Activated T-cell treated with anti-CD3 and anti-CD28 coated beads, Interleukin-2, amount 50 U/mL, for 4 hours (primary cell): ENCODE measurements around the gene PRDM1. TPM values are rescaled to one million over a fixed set of nuclear protein-coding genes. Genes with fewer than 3 reads are reported as not detected.

Experiments
- ATAC-seq, 2 donors: fragments of 200-7000 bp; cut with Tn5 transposase; one replicate each; pipeline ENCODE4 v1.10.0; 2021
- DNase-seq: peaks from one replicate; pipeline ENCODE4 v3.0.0-alpha.2; 2020
- H3K27me3 Mint-ChIP-seq: one replicate; pipeline ENCODE4 v1.8.0; 2021; ENCODE audit warnings: low read depth, mixed read lengths
- H3K36me3 Mint-ChIP-seq: one replicate; pipeline ENCODE4 v1.8.0; 2022; ENCODE audit warnings: mixed read lengths; ENCODE audit not compliant: insufficient read depth
- H3K4me1 Mint-ChIP-seq: one replicate; pipeline ENCODE4 v1.8.0; 2021; ENCODE audit warnings: low read depth, mixed read lengths
- H3K4me3 Mint-ChIP-seq: one replicate; pipeline ENCODE4 v1.8.0; 2021; ENCODE audit warnings: mild to moderate bottlenecking, moderate library complexity, mixed read lengths
- H3K9me3 Mint-ChIP-seq: one replicate; pipeline ENCODE4 v1.8.0; 2021; ENCODE audit warnings: mixed read lengths
- total RNA-seq, 3 donors: library from RNA; stranded (reverse); gene quantifications; one replicate each; pipeline ENCODE4 v1.2.1, GENCODE V29; 2021

Gene PRDM1
- total RNA-seq, 3 donors from 2014 or later, result 43.7 to 96.9 (median 86.0) TPM

DNA sequence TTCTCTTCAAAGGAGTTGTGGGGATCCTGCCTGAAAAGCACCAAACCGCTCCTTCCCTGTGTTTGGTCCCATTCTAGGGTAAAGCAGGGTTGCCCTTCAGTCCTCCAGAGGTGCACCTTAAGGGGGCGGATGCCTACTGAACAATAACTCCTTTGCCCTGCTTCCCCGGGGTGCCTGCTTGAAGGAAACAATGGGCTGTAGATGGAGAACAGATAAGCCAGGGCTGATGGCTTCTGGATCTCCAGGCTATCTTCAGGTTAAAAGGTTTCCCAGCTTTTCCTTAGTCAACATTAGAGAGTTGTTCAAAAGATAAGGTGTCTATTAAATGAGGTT is 5.4 kb upstream of the PRDM1 start:
- Mint-ChIP-seq H3K27me3 (no peaks in the 10 kb centered on the region), H3K4me3 (no peak overlapping the region), H3K9me3 (no peaks in the 10 kb centered on the region), H3K36me3 (no peaks in the 10 kb centered on the region), H3K4me1 (peaks cover 39% of the 10 kb centered on the region)
- no peak for DNase-seq
- no peak for ATAC-seq

DNA sequence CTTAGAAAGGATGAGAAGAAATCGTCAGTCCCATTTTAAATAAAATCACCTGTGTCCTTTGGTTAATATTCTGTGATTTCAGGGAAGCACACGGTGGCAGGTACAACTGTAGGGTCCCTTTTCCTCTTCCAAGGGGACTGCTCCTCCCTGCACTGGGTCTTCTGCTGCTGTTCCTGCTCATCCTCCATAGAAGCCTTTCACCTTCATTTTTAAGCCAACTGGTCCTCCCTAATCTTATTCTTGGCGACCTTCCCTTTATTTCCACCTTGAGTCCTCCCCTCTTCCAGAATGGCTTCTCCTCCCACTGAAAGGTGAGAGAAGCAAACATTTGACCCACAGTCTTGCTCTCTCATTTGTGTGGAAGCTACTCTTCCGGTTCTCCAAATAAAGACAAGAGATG is 4.4 kb upstream of the PRDM1 start:
- Mint-ChIP-seq H3K9me3 (no peaks in the 10 kb centered on the region), H3K4me3 (no peak overlapping the region), H3K27me3 (no peaks in the 10 kb centered on the region), H3K36me3 (no peaks in the 10 kb centered on the region), H3K4me1 (peaks cover 46% of the 10 kb centered on the region)
- DNase-seq (no peak), ATAC-seq (no peak)

DNA sequence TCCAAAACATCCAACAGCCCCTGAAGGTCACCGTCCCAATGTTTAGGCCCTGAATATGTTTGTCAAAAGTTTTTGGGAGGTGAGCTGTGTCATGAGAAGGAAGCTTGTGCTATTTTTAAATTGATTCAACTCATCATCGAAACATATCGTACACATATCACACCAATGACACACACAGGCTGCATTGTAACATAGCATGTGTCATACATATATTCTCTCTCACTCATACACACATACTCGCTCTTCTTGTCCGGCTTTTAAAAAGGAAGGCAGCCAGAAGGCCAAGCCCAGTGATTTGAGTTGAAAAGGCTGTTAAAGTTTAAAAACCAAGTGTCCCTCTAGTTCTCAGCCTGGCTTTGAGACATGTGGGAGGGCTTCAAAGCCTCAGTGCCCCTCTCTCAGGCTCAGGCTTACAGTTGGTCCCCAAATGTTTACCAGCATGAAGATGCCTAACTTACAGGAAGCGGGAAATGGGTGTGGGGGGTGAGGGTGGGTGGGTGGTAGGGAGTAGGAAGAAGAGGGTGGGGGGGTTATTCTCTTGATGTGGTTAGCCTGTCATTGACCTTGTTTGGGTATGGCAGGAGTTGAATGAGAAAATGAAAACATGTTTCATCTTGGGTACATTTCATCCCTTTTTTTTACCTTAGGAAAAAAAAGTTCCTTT is 3.3 kb upstream of the PRDM1 start:
- peaks cover 56% of the 10 kb centered on the region for H3K4me1 Mint-ChIP-seq
- peaks cover 2% of the 10 kb centered on the region for H3K27me3 Mint-ChIP-seq
- DNase-seq (no peak), ATAC-seq (peak; percentile 64 to 65)
- H3K36me3 Mint-ChIP-seq, result peaks cover 2% of the 10 kb centered on the region
- H3K4me3 Mint-ChIP-seq, result no peak overlapping the region
- no peaks in the 10 kb centered on the region for H3K9me3 Mint-ChIP-seq

DNA sequence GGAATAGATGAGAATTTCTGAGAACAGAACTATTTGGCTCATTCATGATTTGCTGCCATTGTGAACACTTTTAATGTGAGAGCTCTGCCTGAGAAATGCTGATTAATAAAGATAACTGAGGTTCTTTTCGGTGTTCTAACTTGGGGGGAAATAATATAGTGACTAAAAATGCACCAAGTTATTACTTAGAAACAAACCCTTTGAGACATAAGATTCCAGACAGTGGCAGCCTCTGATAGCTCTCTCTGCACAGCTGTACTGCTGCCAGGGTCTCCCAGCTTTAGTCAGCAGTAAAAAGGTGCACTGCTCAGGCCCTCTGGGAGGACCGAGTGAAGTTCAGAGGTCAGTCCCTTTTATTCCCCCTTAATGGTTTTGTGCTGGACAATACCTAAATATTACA is 2.5 kb upstream of the PRDM1 start:
- peaks cover 2% of the 10 kb centered on the region for H3K27me3 Mint-ChIP-seq
- peaks cover 63% of the 10 kb centered on the region for H3K4me1 Mint-ChIP-seq
- ATAC-seq (peak; percentile 31 to 36), DNase-seq (no peak)
- H3K4me3 Mint-ChIP-seq, result peak overlapping the region; percentile 13
- H3K9me3 Mint-ChIP-seq, result no peaks in the 10 kb centered on the region
- H3K36me3 Mint-ChIP-seq, result peaks cover 8% of the 10 kb centered on the region

- peak; percentile 41 to 43 for ATAC-seq
- Mint-ChIP-seq H3K36me3 (peaks cover 11% of the 10 kb centered on the region), H3K4me3 (peak overlapping the region; percentile 13), H3K4me1 (peaks cover 66% of the 10 kb centered on the region), H3K9me3 (no peaks in the 10 kb centered on the region), H3K27me3 (peaks cover 2% of the 10 kb centered on the region)
- DNase-seq, result no peak
Measured at GRCh38 chr6:106084106-106084988, 1.8 kb upstream of the PRDM1 start.

GRCh38 chr6:106084989-106085691 is 996 bp upstream of the PRDM1 start:
- no peak for DNase-seq
- H3K9me3 Mint-ChIP-seq, result no peaks in the 10 kb centered on the region
- peaks cover 73% of the 10 kb centered on the region for H3K4me1 Mint-ChIP-seq
- peaks cover 5% of the 10 kb centered on the region for H3K27me3 Mint-ChIP-seq
- no peak for ATAC-seq
- peak overlapping the region; percentile 91 for H3K4me3 Mint-ChIP-seq
- peaks cover 17% of the 10 kb centered on the region for H3K36me3 Mint-ChIP-seq

GRCh38 chr6:106085692-106085983 is 498 bp upstream of the PRDM1 start:
- DNase-seq (no peak), ATAC-seq (no peak)
- peaks cover 78% of the 10 kb centered on the region for H3K4me1 Mint-ChIP-seq
- H3K27me3 Mint-ChIP-seq, result peaks cover 5% of the 10 kb centered on the region
- peak overlapping the region; percentile 91 for H3K4me3 Mint-ChIP-seq
- H3K9me3 Mint-ChIP-seq, result no peaks in the 10 kb centered on the region
- H3K36me3 Mint-ChIP-seq, result peaks cover 21% of the 10 kb centered on the region

- ATAC-seq, result no peak
- H3K27me3 Mint-ChIP-seq, result peaks cover 5% of the 10 kb centered on the region
- peaks cover 82% of the 10 kb centered on the region for H3K4me1 Mint-ChIP-seq
Measured at GRCh38 chr6:106086814-106087175, 659 bp downstream of the PRDM1 start.

GRCh38 chr6:106087548-106088325 is 1.6 kb downstream of the PRDM1 start:
- H3K4me3 Mint-ChIP-seq, result peak overlapping the region; percentile 91
- H3K36me3 Mint-ChIP-seq, result peaks cover 29% of the 10 kb centered on the region
- DNase-seq, result no peak
- no peak for ATAC-seq
- H3K4me1 Mint-ChIP-seq, result peaks cover 82% of the 10 kb centered on the region
- peaks cover 5% of the 10 kb centered on the region for H3K27me3 Mint-ChIP-seq
- H3K9me3 Mint-ChIP-seq, result no peaks in the 10 kb centered on the region

More at GRCh38 chr6:106086814-106087175, 659 bp downstream of the PRDM1 start:
- Mint-ChIP-seq H3K36me3 (peaks cover 25% of the 10 kb centered on the region), H3K4me3 (peak overlapping the region; percentile 91), H3K9me3 (no peaks in the 10 kb centered on the region)
- no peak for DNase-seq

GRCh38 chr6:106090001-106090400 is 3.9 kb downstream of the PRDM1 start:
- peak overlapping the region; percentile 79 for H3K4me3 Mint-ChIP-seq
- H3K36me3 Mint-ChIP-seq, result peaks cover 29% of the 10 kb centered on the region
- no peak for ATAC-seq
- DNase-seq, result no peak
- H3K4me1 Mint-ChIP-seq, result peaks cover 80% of the 10 kb centered on the region
- peaks cover 5% of the 10 kb centered on the region for H3K27me3 Mint-ChIP-seq
- no peaks in the 10 kb centered on the region for H3K9me3 Mint-ChIP-seq

GRCh38 chr6:106092279-106092678 is 6.1 kb downstream of the PRDM1 start:
- no peaks in the 10 kb centered on the region for H3K9me3 Mint-ChIP-seq
- H3K36me3 Mint-ChIP-seq, result peaks cover 36% of the 10 kb centered on the region
- peaks cover 83% of the 10 kb centered on the region for H3K4me1 Mint-ChIP-seq
- H3K4me3 Mint-ChIP-seq, result peak overlapping the region; percentile 19
- no peak for DNase-seq
- peaks cover 5% of the 10 kb centered on the region for H3K27me3 Mint-ChIP-seq
- ATAC-seq, result no peak

DNA sequence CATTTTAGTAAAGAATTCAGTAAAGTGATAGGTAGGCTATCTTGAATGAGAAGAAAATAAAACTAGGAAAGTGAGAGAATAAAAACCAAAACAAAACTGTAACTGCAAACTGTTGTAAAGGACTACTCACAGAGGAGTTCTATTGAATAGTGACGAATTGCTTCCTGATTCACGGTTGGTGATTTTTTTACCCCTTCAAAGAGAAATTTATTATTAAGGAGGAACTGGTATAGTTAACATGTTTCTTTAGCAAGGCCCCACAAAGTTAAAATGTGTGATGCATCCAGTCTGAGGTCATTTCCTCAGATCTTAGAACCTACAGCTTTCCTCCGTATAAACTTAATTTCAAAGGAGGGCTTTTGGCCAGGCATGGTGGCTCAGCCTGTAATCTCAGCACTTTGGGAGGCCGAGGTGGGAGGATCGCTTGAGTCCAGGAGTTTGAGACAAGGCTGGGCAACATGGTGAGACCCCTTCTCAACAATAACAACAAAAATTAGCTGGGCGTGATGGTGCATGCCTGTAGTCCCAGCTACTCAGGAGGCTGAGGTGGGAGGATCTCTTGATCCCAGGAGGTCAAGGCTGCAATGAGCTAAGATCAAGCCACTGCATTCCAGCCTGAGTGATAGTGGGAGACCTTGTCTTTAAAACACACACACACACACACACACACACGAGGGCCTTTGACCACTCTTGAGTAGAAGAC is 8.3 kb downstream of the PRDM1 start:
- H3K4me1 Mint-ChIP-seq, result peaks cover 86% of the 10 kb centered on the region
- H3K27me3 Mint-ChIP-seq, result peaks cover 3% of the 10 kb centered on the region
- peaks cover 34% of the 10 kb centered on the region for H3K36me3 Mint-ChIP-seq
- peak; percentile 1 to 10 for ATAC-seq
- peak overlapping the region; percentile 69 for H3K4me3 Mint-ChIP-seq
- no peak for DNase-seq
- no peaks in the 10 kb centered on the region for H3K9me3 Mint-ChIP-seq

DNA sequence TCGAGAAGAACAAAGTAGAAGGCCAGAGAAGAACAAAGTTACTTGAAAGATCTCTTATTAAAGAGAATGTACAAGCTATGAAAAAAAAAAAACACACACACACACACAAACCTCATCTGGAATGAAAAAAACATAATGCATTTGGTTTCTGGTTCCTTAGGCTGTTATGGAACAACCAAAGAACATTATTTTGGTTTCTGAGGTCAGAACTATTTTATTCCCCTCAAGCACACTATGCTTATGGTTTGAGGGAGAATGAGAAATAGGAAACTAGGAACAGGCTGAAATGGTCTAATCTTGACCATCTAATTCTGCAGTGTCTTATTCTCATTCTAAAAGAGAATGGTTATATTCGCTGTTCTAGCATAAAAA is 8.8 kb downstream of the PRDM1 start:
- peaks cover 34% of the 10 kb centered on the region for H3K36me3 Mint-ChIP-seq
- no peaks in the 10 kb centered on the region for H3K9me3 Mint-ChIP-seq
- peaks cover 84% of the 10 kb centered on the region for H3K4me1 Mint-ChIP-seq
- peak overlapping the region; percentile 69 for H3K4me3 Mint-ChIP-seq
- no peaks in the 10 kb centered on the region for H3K27me3 Mint-ChIP-seq
- ATAC-seq (no peak), DNase-seq (no peak)
